HK-2 (cell line): Measurements from ENCODE around the gene GPR162.

ENCODE experiments used
- DNase-seq: peaks from one replicate; pipeline ENCODE4 v3.0.0-alpha.2; 2018; ENCODE audit not compliant: unreplicated experiment

The GPR162 gene

GRCh38 chr12:6834873-6835272 is 13.3 kb downstream of the GPR162 start:
- no peak for DNase-seq

DNA sequence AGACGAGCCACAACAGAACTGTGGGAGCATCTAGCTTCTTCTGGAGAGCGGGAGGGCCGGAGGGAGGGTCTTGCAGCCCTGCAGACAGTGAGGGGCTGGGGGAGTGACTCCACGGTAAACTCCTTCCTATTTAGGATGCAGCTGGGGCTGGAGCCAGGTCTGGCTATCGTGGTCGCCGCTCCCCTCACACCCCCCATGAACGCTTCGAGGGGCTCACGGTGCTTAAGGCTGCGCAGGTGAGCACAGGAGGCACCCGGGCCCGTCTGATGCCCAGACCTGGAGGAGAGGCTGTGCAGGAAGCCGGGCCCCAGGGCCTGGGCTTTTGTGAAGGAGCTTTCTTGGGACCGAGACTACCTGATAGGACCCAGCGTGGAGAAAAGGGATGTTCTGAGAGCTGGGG is 15.2 kb downstream of the GPR162 start:
- DNase-seq, result no peak

DNA sequence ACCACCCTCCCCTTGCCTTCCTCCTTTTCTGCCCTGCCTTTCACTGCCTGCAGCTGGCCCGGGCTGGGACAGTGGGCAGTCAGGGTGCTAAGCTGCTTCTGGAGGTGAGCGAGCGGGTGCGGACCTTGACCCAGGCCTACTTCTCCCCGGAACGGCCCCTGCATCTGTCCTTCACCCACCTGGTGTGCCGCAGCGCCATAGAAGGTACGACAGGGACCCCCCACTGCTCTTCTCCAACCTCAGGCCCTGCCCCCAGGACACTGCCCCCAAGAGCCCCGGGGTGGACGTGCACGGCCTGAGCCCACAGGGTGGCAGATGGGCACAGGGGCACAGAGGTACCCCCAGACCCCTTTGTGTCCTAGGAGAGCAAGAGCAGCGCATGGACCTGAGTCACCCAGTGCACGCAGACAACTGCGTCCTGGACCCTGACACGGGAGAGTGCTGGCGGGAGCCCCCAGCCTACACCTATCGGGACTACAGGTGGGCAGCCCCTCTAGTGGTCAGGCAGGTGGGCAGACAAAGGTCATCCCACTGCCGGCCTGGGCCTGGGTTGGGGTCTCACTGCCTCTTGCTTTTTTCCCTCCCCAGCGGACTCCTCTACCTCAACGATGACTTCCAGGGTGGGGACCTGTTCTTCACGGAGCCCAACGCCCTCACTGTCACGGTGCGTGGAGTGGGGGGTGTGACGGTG is 15.9 kb downstream of the GPR162 start:
- no peak for DNase-seq

DNA sequence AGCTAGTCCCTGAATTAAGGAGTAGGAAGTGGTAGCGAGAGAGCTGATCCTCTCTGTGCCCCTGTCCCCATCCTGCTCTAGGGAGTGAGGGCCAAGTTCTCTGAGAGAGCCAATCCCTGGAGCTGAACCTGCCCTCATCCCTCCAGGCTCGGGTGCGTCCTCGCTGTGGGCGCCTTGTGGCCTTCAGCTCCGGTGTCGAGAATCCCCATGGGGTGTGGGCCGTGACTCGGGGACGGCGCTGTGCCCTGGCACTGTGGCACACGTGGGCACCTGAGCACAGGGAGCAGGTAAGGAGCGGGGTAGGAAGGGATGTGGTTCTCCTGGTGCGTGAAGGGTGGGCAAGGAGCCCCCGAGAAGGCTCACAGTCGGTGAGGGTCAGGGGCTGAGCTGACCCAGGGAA is 17.2 kb downstream of the GPR162 start:
- no peak for DNase-seq

DNA sequence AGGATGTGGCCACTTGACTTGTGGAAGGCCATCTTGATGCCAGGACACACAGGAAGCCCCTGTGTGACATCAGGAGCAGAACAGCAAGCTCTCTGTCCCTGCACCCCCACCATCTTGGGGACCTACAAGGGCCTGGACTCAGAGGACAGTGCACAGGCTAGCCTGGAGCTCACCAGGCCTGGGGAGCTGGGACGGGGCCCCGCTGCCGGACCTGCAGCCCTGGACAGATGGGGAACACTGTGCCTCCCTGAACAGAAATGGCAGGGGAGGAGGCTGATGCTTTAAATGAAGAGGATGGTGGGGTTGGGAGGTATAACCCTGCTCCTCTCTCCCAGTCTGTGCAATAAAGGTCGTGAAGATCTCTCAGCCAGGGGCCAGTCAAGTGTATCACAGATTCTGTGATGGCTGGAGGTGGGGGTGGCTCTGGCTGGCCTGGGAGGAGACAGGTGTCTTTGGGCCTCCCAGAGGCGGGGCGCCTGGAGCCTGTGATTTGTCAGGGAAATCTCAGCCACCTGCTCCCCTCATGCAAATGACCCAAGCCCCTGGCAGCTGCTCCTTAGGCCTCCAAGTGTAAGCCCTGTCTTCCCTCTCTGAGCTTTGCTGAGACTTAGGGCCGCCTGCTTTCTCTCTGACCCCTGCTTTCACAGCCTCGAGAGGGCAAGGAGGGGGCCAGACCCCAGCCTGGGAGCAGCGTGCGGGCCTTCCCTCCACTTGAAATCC is 18.0 kb downstream of the GPR162 start:
- no peak for DNase-seq

- DNase-seq, result no peak
Observed at GRCh38 chr12:6840330-6840729, 18.7 kb downstream of the GPR162 start.

DNA sequence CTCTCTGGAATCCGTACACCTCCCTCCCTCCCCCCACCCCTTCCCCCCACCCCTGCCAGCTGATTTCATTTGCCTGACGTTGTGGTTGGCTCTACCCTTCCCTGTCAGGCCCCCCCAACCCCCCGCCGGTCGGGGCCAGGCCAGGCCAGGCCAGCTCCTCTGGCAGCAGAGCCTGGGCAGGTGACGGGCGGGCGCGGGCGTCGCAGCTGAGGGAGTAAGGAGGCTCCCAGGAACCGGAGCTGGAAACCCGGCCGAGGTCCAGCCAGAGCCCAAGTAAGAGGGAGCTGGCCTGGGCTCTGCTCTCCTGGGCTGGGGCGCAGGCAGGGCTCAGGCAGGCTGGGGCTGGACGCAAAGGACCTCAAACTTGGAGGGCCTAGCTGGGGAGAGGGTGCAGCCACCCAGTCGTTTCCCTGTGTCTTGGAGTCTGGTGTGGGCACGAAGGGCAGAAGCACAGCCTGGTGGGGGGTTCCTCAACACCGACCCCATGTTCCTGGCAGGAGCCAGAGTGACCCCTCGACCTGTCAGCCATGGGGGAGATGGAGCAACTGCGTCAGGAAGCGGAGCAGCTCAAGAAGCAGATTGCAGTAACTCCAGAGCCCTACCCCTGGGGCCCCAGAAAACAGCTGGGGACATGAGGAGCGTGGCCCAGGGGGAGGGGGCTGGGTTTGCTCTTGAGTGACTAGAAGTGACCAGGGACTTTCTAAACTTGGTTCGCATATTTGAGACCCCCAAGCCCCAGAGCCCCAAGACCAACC is 19.3 kb downstream of the GPR162 start, which contains the start of gene GNB3:
Gene GNB3, plus strand, starts transcription at position 165 of the 755 bp plus-strand sequence. Its CDS starts 363 bp downstream, at position 528.
- DNase-seq, result no peak

DNA sequence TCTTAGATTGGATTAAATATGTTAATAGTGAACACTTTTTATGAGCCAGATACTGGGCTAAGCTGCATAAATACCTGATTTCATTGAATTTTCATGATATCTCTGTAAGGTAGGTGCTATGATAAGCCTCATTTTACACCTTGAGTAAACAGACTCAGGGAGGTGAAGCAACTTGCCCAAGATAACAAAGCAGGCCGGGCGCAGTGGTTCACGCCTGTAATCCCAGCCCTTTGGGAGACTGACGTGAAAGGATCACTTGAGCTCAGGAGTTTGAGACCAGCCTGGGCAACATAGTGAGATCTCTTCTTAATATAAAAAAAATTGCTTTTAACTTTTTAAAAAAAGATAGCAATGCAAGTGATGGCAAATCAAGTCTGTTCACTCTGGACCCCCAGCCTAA is 20.5 kb downstream of the GPR162 start:
- DNase-seq, result no peak

- DNase-seq, result no peak
Observed at GRCh38 chr12:6843118-6843902, 21.7 kb downstream of the GPR162 start.

- DNase-seq, result no peak
Observed at GRCh38 chr12:6845395-6845794, 23.8 kb downstream of the GPR162 start.

DNA sequence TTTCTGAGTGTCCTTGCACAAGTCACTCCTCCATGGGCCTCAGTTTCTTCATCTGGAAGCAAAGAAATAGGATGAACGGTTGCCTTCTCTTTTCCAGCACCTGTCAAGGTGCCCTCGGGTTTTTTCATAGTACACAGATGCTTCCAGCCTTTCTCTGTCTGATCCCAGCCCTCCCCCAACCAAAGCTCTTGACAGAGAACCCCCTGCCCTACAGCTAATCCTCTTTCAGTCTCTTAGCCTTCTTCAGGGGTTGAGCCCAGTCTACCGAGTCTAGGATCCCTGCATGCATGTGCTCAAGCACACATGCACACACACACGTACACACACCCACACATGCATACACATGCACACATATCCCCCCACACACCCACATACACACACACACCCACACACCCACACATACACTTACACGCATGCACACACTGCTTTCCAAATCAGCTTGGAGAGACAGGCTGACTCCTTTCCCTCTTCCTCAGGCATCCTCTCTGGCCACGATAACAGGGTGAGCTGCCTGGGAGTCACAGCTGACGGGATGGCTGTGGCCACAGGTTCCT is 24.8 kb downstream of the GPR162 start:
- DNase-seq, result no peak

DNA sequence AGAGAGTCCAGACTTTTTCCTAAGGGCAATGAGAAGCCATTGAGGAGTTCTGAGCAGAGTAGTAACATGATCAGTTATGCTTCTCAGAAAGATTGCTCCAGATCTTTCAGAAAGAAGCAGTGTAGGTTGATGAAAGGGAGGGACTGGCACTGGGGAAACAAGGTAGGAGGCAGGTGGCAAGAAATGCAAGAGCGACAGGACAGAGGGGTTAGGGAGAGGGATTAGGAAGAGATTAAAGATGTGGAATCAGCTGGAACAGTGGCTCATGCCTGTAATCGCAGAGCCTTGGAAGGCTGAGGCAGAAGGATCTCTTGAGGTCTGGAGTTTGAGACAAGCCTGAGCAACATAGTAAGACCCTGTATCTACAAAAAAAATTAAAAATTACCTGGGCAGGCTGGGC is 26.1 kb downstream of the GPR162 start:
- no peak for DNase-seq

- DNase-seq, result no peak
Observed at GRCh38 chr12:6849427-6849826, 27.8 kb downstream of the GPR162 start.

GRCh38 chr12:6849976-6850560 is 28.4 kb downstream of the GPR162 start:
- DNase-seq, result no peak

- DNase-seq, result no peak
Observed at GRCh38 chr12:6850796-6851152, 29.2 kb downstream of the GPR162 start.

- DNase-seq, result peak; percentile 94
Observed at GRCh38 chr12:6851153-6851920, 29.7 kb downstream of the GPR162 start, which contains the start of gene CDCA3. Gene CDCA3 (minus strand): TSS chr12:6851286. CDS start chr12:6850952, 334 bp downstream.

DNA sequence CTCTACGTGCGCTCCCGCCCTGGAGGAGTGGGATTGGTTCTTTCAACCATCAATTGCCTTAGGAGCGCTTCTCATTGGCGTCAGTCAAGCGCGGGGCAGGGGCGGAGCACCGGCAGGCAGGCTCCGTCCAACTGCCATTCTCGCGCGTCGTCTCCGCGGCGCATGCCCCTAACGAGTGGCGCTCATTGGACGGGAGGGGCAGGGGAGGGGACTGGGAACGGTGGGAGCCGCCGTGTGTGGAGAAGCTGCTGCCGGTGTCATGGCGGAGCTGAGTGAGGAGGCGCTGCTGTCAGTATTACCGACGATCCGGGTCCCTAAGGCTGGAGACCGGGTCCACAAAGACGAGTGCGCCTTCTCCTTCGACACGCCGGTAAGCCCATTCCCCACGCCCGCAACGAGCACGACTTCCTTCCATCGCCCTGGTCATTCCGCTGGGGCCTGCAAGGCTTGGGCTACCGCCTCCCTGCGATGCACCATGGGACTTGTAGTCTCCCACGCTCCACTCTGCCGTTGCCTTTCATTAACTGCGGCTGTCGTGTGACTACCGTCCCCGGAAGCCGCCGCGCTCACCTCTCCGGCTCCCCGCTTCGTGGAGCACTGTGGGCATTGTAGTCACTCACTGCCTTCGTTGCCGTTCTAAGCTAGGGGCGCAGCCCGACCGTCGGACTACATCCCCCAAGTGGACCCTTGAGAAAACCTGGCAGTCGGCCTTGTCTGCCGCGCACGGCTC is 30.5 kb downstream of the GPR162 start, which contains the start of gene USP5:
Gene USP5, plus strand, starts transcription at position 230 of the 730 bp plus-strand sequence. Its CDS starts 30 bp downstream, at position 260.
- DNase-seq, result peak; percentile 98

DNA sequence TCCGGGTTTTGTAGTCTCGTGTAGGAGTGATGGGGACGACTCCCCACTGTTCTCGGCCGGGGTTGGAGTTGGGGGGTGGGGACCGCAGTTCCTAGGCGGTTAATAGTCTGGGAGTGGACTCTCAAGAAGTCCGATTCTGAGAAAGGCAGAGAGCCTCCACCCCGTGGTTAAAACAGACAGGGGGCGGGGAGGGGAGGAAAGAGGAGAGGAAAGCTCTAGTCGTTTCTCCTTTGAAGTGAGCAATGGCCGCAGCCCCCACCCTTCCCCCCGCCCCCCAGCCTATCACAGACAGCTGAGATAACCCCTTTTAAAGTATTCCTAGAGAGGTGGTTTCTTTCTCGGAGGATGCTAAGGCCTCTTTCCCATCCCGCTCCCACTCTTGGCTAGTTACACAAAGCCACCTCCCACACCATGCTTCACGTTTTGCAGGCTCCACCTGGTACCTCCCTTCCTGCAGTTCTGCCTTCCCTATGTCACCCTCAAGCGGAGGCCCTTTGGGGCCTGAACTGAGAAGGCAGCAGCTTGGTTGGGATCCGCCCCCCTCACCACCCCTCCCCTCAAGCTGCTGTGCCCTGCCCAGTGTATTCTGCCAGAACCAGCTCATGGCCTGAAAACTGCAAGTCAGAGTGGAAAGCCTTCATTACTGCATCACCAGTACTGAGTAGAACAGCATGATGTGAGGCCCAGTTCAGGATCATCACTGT is 31.2 kb downstream of the GPR162 start:
- DNase-seq, result peak; percentile 73

GRCh38 chr12:6853626-6854025 is 32.0 kb downstream of the GPR162 start:
- no peak for DNase-seq
